Breast epithelium (tissue), 4 donors: ENCODE results near the gene RAB8A. TPM values are rescaled to one million over a fixed set of nuclear protein-coding genes. Genes with fewer than 3 reads are reported as not detected.

Experiments used
- DNase-seq, 2 donors: peaks; one replicate each; pipeline ENCODE4 v3.0.0-alpha.2; 2019; ENCODE audit warnings: low spot score in 2 of 2
- H3K27ac ChIP-seq, 2 donors: fragments of 200-600 bp; sonication (generic) in 1 of 2; one replicate each; pipeline ENCODE4 v1.5.1; 2016 to 2019; ENCODE audit warnings: mild to moderate bottlenecking in 1 of 2
- H3K27me3 ChIP-seq, 2 donors: fragments of 200-600 bp; sonication (generic) in 1 of 2; one replicate each; pipeline versions ENCODE4 v1.5.1 to v1.6.0; 2017 to 2019; ENCODE audit warnings: control low read depth in 1 of 2, mild to moderate bottlenecking in 1 of 2
- H3K36me3 ChIP-seq: fragments of 200-600 bp; one replicate; pipeline ENCODE4 v1.5.1; 2019
- H3K4me1 ChIP-seq, 2 donors: fragments of 200-600 bp; sonication (generic); one replicate each; pipeline ENCODE4 v1.5.1; 2016 to 2019; ENCODE audit warnings: control low read depth in 1 of 2
- H3K4me3 ChIP-seq, 3 donors: fragments of 200-600 bp; sonication (generic); 1 replicate in 2 of 3; 2 replicates in 1 of 3; pipeline ENCODE4 v1.5.1; 2016 to 2019; ENCODE audit warnings: mild to moderate bottlenecking in 3 of 3, moderate library complexity in 2 of 3
- H3K9me3 ChIP-seq, 2 donors: fragments of 200-600 bp; sonication (generic) in 1 of 2; one replicate each; pipeline ENCODE4 v1.5.1; 2016 to 2019; ENCODE audit warnings: control low read depth in 1 of 2
- POLR2A ChIP-seq: fragments of 450-650 bp; IDR thresholded peaks from one replicate; pipeline ENCODE4 v1.6.1; 2016; ENCODE audit warnings: antibody characterized with exemption, mild to moderate bottlenecking, moderate library complexity
- POLR2AphosphoS5 ChIP-seq, 3 donors: sonication (generic); formaldehyde crosslinking; IDR thresholded peaks; one replicate each; pipeline ENCODE4 v1.6.1; 2017; ENCODE audit warnings: antibody characterized with exemption in 3 of 3
- intact Hi-C: fragments of 100-400 bp; cut with DNase I; formaldehyde crosslinking; loops from one replicate; pipeline ENCODE4 v1.15.1; 2023; ENCODE audit warnings: low total_unique reads
- total RNA-seq, 3 donors: library from RNA; depleted of rRNA; stranded (reverse); fragments of >200 nt; gene quantifications; one replicate each; pipeline ENCODE4 v1.1.0, GENCODE V29; 2016
- TF ChIP-seq, protein P1 (sequence below), 3 donors: fragments of 450-650 bp; IDR thresholded peaks; one replicate each; pipeline ENCODE4 v1.5.1; 2016 to 2017; ENCODE audit warnings: antibody characterized with exemption in 3 of 3, mild to moderate bottlenecking in 3 of 3, moderate library complexity in 3 of 3

Gene RAB8A
- total RNA-seq, 3 donors from 2014 or later: 34.7 to 40.6 (median 38.8) TPM

DNA sequence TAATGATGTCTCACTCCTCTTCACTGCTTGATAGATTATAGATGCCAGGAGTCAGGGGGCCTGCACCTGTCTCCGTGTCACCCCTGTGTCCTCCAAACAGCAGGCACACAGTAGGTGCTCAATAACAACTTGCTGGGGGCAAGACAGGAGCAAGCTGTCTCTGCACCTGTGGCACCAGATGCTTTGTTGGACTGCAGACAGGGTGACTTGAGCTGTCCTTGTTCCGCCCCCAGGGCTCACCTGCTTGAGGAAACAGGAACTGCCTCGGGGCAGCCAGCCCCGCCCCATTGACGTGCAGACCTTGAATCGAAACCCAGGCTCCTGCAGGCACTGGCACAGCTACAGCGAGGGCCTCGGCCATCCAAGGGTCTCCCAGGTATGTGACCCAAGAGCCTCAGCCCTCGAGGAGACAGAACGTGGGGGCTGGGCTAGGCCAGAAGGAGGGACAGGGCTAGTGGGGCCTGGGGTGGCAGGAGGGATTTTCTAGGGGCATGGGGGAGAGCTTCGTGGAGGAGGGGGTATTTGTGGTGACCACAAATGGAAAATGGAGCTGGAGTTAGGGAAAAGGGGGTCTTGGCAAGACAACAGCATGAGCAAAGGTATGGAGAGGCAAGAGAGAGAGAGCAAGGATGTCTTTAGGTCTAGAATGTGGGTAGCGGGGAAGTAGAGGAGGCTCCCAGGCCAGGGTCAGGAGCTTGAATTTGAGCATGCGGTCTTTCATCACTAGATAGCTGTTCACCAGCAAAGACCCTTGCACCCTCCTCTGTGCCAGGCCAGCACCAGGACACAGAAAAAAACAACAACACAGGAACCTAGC lies 31.9 kb downstream of the RAB8A start, which contains the start of gene HSH2D:
Gene HSH2D, plus strand, starts transcription at position 287 of the 817 bp plus-strand sequence. CDS start 5,066 bp downstream, outside the sequence.
- Histone ChIP-seq H3K27ac (no peak within 1 kb of the TSS), H3K4me1 (no peaks in the 10 kb centered on the region), H3K4me3 (peak within 1 kb of the TSS in 2 of 3 donors; percentile 6 to 24), H3K27me3 (no peaks in the 10 kb centered on the region), H3K36me3 (no peaks in the 10 kb centered on the region), H3K9me3 (no peaks in the 10 kb centered on the region)
- peak; percentile 54 to 60 for DNase-seq
- TF ChIP-seq POLR2A: no peak
- TF ChIP-seq, protein P1, sequence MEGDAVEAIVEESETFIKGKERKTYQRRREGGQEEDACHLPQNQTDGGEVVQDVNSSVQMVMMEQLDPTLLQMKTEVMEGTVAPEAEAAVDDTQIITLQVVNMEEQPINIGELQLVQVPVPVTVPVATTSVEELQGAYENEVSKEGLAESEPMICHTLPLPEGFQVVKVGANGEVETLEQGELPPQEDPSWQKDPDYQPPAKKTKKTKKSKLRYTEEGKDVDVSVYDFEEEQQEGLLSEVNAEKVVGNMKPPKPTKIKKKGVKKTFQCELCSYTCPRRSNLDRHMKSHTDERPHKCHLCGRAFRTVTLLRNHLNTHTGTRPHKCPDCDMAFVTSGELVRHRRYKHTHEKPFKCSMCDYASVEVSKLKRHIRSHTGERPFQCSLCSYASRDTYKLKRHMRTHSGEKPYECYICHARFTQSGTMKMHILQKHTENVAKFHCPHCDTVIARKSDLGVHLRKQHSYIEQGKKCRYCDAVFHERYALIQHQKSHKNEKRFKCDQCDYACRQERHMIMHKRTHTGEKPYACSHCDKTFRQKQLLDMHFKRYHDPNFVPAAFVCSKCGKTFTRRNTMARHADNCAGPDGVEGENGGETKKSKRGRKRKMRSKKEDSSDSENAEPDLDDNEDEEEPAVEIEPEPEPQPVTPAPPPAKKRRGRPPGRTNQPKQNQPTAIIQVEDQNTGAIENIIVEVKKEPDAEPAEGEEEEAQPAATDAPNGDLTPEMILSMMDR (IDR thresholded peaks at IDR 0.05): no peak
- TF ChIP-seq POLR2AphosphoS5 (IDR thresholded peaks at IDR 0.05): no peak
- intact Hi-C loops: no loop called here

DNA sequence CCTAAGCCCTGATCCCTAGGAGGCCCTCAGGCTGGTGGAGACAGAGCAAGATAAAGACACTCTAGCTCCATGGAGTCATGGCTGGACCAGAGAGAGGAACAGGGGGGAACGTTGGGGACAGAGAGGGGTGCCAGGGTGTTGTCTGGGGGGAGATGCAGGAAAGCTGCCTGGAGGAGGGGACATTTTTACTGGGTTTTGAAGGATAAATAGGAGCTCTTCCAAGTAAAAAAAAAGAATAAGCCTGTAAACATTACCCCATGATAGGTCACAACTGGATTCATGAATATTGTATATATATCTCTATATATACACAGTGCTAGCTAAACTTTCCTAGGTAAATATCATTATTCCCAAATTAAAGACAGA lies 32.5 kb downstream of the RAB8A start:
- TF ChIP-seq POLR2A (no peak), POLR2AphosphoS5 (IDR thresholded peaks at IDR 0.05) (no peak)
- TF ChIP-seq, protein P1 (IDR thresholded peaks at IDR 0.05): no peak
- DNase-seq: no peak
- Histone ChIP-seq H3K36me3 (no peaks in the 10 kb centered on the region), H3K27me3 (no peaks in the 10 kb centered on the region), H3K4me3 (no peak overlapping the region), H3K9me3 (no peaks in the 10 kb centered on the region), H3K27ac (no peak overlapping the region), H3K4me1 (no peaks in the 10 kb centered on the region)
- intact Hi-C loops: no loop called here

DNA sequence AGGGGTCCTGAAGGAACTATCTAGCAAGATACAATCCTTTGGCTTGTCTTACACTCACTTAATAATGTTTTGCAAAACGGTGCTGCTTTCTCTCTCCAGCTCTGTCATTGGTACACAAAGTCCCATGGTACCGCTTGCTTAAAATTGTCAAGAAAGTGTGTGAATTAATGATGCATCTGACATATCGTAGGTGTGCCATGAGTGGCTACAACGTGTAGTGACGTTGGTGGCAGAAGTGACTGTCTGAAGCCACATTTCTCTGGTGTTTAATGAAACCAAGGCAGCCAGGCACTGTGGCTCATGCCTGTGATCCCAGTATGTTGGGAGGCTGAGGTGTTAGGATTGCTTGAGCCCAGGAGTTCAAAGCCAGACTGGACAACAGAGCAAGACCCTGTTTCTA lies 34.4 kb downstream of the RAB8A start:
- no peaks in the 10 kb centered on the region for H3K4me1 ChIP-seq
- TF ChIP-seq, protein P1 (IDR thresholded peaks at IDR 0.05): no peak
- no peak for TF ChIP-seq POLR2A
- TF ChIP-seq POLR2AphosphoS5 (IDR thresholded peaks at IDR 0.05): no peak
- H3K9me3 ChIP-seq: no peaks in the 10 kb centered on the region
- intact Hi-C loops: no loop called here
- H3K27me3 ChIP-seq: no peaks in the 10 kb centered on the region
- no peak for DNase-seq
- H3K4me3 ChIP-seq: no peak overlapping the region
- H3K27ac ChIP-seq: no peak overlapping the region
- no peaks in the 10 kb centered on the region for H3K36me3 ChIP-seq

DNA sequence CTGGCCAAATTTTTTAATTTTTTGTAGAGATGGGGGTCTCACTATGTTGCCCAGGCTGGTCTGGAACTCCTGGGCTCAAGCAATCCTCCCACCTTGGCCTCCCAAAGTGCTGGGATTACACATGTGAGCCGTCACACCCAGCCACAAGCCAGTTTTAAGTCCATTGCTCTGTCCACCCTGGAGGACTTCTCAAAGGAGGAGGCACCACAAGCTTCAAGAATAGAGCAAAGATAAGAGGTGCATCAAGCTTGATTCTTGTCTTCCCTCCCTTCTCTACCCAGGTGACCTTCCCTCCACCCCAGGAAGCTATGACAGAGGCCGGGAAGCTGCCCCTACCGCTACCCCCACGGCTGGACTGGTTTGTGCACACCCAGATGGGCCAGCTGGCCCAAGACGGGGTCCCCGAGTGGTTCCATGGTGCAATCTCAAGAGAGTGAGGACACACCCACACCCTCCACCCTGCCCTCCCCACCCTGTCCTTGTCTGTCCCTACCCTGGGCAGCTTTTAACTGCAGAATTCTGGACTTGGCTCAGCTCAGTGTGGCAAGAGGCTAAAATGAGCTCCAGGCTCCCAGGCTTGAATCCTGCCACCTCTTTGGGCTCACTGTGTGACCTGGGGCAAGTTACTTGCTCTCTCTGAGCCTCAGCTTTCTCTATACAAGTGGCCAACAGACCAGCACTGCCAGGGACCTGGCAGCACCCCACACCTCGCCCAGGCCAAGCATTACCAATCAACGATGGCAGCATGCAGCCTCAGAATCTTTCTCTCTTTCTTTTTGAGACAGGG lies 36.9 kb downstream of the RAB8A start:
- Histone ChIP-seq H3K27ac (no peak overlapping the region), H3K4me3 (no peak overlapping the region), H3K4me1 (no peaks in the 10 kb centered on the region), H3K36me3 (no peaks in the 10 kb centered on the region), H3K9me3 (peaks cover 0 to 2% of the 10 kb centered on the region in 2 donors), H3K27me3 (no peaks in the 10 kb centered on the region)
- DNase-seq: no peak
- intact Hi-C loops: no loop called here
- TF ChIP-seq, protein P1 (IDR thresholded peaks at IDR 0.05): no peak
- no peak for TF ChIP-seq POLR2A
- TF ChIP-seq POLR2AphosphoS5 (IDR thresholded peaks at IDR 0.05): no peak
